ENCODE measurements around the gene GPR61.

GPR61 gene

GRCh38 chr1:109569323-109569722, 29.7 kb downstream of the GPR61 start:
- Histone ChIP-seq H3K4me1 (ENCODE audit: control insufficient read depth, insufficient read depth, low read length) (peaks cover 2% of the 10 kb centered on the region), H3K36me3 (ENCODE audit: control insufficient read depth, insufficient read depth, low read length) (no peaks in the 10 kb centered on the region), H3K4me3 (ENCODE audit: insufficient read depth, low read depth, low read length) (no peak overlapping the region), H3K27ac (ENCODE audit: insufficient read depth, low read depth, low read length, poor library complexity, severe bottlenecking) (no peak overlapping the region), H3K27me3 (ENCODE audit: control insufficient read depth, insufficient read depth, low read length, poor library complexity, severe bottlenecking) (no peaks in the 10 kb centered on the region), H3K9me3 (ENCODE audit: control insufficient read depth, low read length) (no peaks in the 10 kb centered on the region)
- 84 to 91% methylated on average over 1 of the region's 1 CpG for WGBS, 2 experiments

- Histone ChIP-seq H3K27ac (ENCODE audit: insufficient read depth, low read depth, low read length, poor library complexity, severe bottlenecking) (no peak overlapping the region), H3K4me3 (ENCODE audit: insufficient read depth, low read depth, low read length) (no peak overlapping the region), H3K9me3 (ENCODE audit: control insufficient read depth, low read length) (no peaks in the 10 kb centered on the region), H3K4me1 (ENCODE audit: control insufficient read depth, insufficient read depth, low read length) (no peaks in the 10 kb centered on the region), H3K36me3 (ENCODE audit: control insufficient read depth, insufficient read depth, low read length) (no peaks in the 10 kb centered on the region), H3K27me3 (ENCODE audit: control insufficient read depth, insufficient read depth, low read length, poor library complexity, severe bottlenecking) (no peaks in the 10 kb centered on the region)
- 87 to 88% methylated on average over 3 of the region's 3 CpGs for WGBS, 2 experiments
These were observed 30.7 kb downstream of the GPR61 start for GRCh38 chr1:109570414-109570813.

GRCh38 chr1:109573785-109574184, 34.1 kb downstream of the GPR61 start:
- H3K9me3 ChIP-seq (ENCODE audit: control insufficient read depth, low read length): no peaks in the 10 kb centered on the region
- no peak overlapping the region for H3K4me3 ChIP-seq (ENCODE audit: insufficient read depth, low read depth, low read length)
- 86 to 100% methylated on average over 2 of the region's 2 CpGs for WGBS, 2 experiments
- H3K27ac ChIP-seq (ENCODE audit: insufficient read depth, low read depth, low read length, poor library complexity, severe bottlenecking): no peak overlapping the region
- no peaks in the 10 kb centered on the region for H3K4me1 ChIP-seq (ENCODE audit: control insufficient read depth, insufficient read depth, low read length)
- H3K36me3 ChIP-seq (ENCODE audit: control insufficient read depth, insufficient read depth, low read length): no peaks in the 10 kb centered on the region
- H3K27me3 ChIP-seq (ENCODE audit: control insufficient read depth, insufficient read depth, low read length, poor library complexity, severe bottlenecking): no peaks in the 10 kb centered on the region

- Histone ChIP-seq H3K36me3 (ENCODE audit: control insufficient read depth, insufficient read depth, low read length) (peaks cover 20% of the 10 kb centered on the region), H3K4me1 (ENCODE audit: control insufficient read depth, insufficient read depth, low read length) (no peaks in the 10 kb centered on the region), H3K27ac (ENCODE audit: insufficient read depth, low read depth, low read length, poor library complexity, severe bottlenecking) (no peak overlapping the region), H3K4me3 (ENCODE audit: insufficient read depth, low read depth, low read length) (no peak overlapping the region), H3K9me3 (ENCODE audit: control insufficient read depth, low read length) (no peaks in the 10 kb centered on the region), H3K27me3 (ENCODE audit: control insufficient read depth, insufficient read depth, low read length, poor library complexity, severe bottlenecking) (no peaks in the 10 kb centered on the region)
- 96 to 100% methylated on average over 3 of the region's 3 CpGs for WGBS, 2 experiments
These were observed 39.3 kb downstream of the GPR61 start for GRCh38 chr1:109578947-109579443.

- WGBS, 2 experiments: 95 to 100% methylated on average over 1 of the region's 1 CpG
These were observed 39.8 kb downstream of the GPR61 start for GRCh38 chr1:109579491-109579890.

GRCh38 chr1:109582021-109582420, 42.3 kb downstream of the GPR61 start:
- H3K4me3 ChIP-seq (ENCODE audit: insufficient read depth, low read depth, low read length): no peak overlapping the region
- 95 to 98% methylated on average over 2 of the region's 2 CpGs for WGBS, 2 experiments
- H3K9me3 ChIP-seq (ENCODE audit: control insufficient read depth, low read length): no peaks in the 10 kb centered on the region
- H3K27me3 ChIP-seq (ENCODE audit: control insufficient read depth, insufficient read depth, low read length, poor library complexity, severe bottlenecking): no peaks in the 10 kb centered on the region
- H3K4me1 ChIP-seq (ENCODE audit: control insufficient read depth, insufficient read depth, low read length): no peaks in the 10 kb centered on the region
- no peak overlapping the region for H3K27ac ChIP-seq (ENCODE audit: insufficient read depth, low read depth, low read length, poor library complexity, severe bottlenecking)
- H3K36me3 ChIP-seq (ENCODE audit: control insufficient read depth, insufficient read depth, low read length): peaks cover 39% of the 10 kb centered on the region

More at GRCh38 chr1:109579491-109579890, 39.8 kb downstream of the GPR61 start:
- H3K27ac ChIP-seq (ENCODE audit: insufficient read depth, low read depth, low read length, poor library complexity, severe bottlenecking): no peak overlapping the region
- H3K4me3 ChIP-seq (ENCODE audit: insufficient read depth, low read depth, low read length): no peak overlapping the region
- H3K4me1 ChIP-seq (ENCODE audit: control insufficient read depth, insufficient read depth, low read length): no peaks in the 10 kb centered on the region
- no peaks in the 10 kb centered on the region for H3K27me3 ChIP-seq (ENCODE audit: control insufficient read depth, insufficient read depth, low read length, poor library complexity, severe bottlenecking)
- H3K9me3 ChIP-seq (ENCODE audit: control insufficient read depth, low read length): no peaks in the 10 kb centered on the region
- peaks cover 22% of the 10 kb centered on the region for H3K36me3 ChIP-seq (ENCODE audit: control insufficient read depth, insufficient read depth, low read length)

GRCh38 chr1:109584766-109585165, 45.1 kb downstream of the GPR61 start:
- Histone ChIP-seq H3K4me1 (ENCODE audit: control insufficient read depth, insufficient read depth, low read length) (no peaks in the 10 kb centered on the region), H3K27ac (ENCODE audit: insufficient read depth, low read depth, low read length, poor library complexity, severe bottlenecking) (no peak overlapping the region), H3K4me3 (ENCODE audit: insufficient read depth, low read depth, low read length) (no peak overlapping the region), H3K9me3 (ENCODE audit: control insufficient read depth, low read length) (no peaks in the 10 kb centered on the region), H3K36me3 (ENCODE audit: control insufficient read depth, insufficient read depth, low read length) (peaks cover 43% of the 10 kb centered on the region), H3K27me3 (ENCODE audit: control insufficient read depth, insufficient read depth, low read length, poor library complexity, severe bottlenecking) (no peaks in the 10 kb centered on the region)
- 95 to 100% methylated on average over 1 of the region's 1 CpG for WGBS, 2 experiments

GRCh38 chr1:109586055-109586454, 46.4 kb downstream of the GPR61 start:
- Histone ChIP-seq H3K9me3 (ENCODE audit: control insufficient read depth, low read length) (no peaks in the 10 kb centered on the region), H3K36me3 (ENCODE audit: control insufficient read depth, insufficient read depth, low read length) (peaks cover 38% of the 10 kb centered on the region), H3K4me1 (ENCODE audit: control insufficient read depth, insufficient read depth, low read length) (no peaks in the 10 kb centered on the region), H3K27ac (ENCODE audit: insufficient read depth, low read depth, low read length, poor library complexity, severe bottlenecking) (no peak overlapping the region), H3K27me3 (ENCODE audit: control insufficient read depth, insufficient read depth, low read length, poor library complexity, severe bottlenecking) (no peaks in the 10 kb centered on the region), H3K4me3 (ENCODE audit: insufficient read depth, low read depth, low read length) (no peak overlapping the region)
- 91 to 96% methylated on average over 2 to 3 of the region's 3 CpGs for WGBS, 2 experiments

GRCh38 chr1:109589177-109589576, 49.5 kb downstream of the GPR61 start:
- Histone ChIP-seq H3K4me1 (ENCODE audit: control insufficient read depth, insufficient read depth, low read length) (no peaks in the 10 kb centered on the region), H3K27me3 (ENCODE audit: control insufficient read depth, insufficient read depth, low read length, poor library complexity, severe bottlenecking) (no peaks in the 10 kb centered on the region), H3K4me3 (ENCODE audit: insufficient read depth, low read depth, low read length) (no peak overlapping the region), H3K36me3 (ENCODE audit: control insufficient read depth, insufficient read depth, low read length) (peaks cover 46% of the 10 kb centered on the region), H3K27ac (ENCODE audit: insufficient read depth, low read depth, low read length, poor library complexity, severe bottlenecking) (no peak overlapping the region), H3K9me3 (ENCODE audit: control insufficient read depth, low read length) (no peaks in the 10 kb centered on the region)
- 93 to 95% methylated on average over 3 of the region's 3 CpGs for WGBS, 2 experiments

GRCh38 chr1:109589679-109590078, 50.0 kb downstream of the GPR61 start:
- H3K4me3 ChIP-seq (ENCODE audit: insufficient read depth, low read depth, low read length): no peak overlapping the region
- no peak overlapping the region for H3K27ac ChIP-seq (ENCODE audit: insufficient read depth, low read depth, low read length, poor library complexity, severe bottlenecking)
- H3K9me3 ChIP-seq (ENCODE audit: control insufficient read depth, low read length): no peaks in the 10 kb centered on the region
- H3K27me3 ChIP-seq (ENCODE audit: control insufficient read depth, insufficient read depth, low read length, poor library complexity, severe bottlenecking): no peaks in the 10 kb centered on the region
- H3K4me1 ChIP-seq (ENCODE audit: control insufficient read depth, insufficient read depth, low read length): no peaks in the 10 kb centered on the region
- peaks cover 42% of the 10 kb centered on the region for H3K36me3 ChIP-seq (ENCODE audit: control insufficient read depth, insufficient read depth, low read length)

GRCh38 chr1:109592916-109593315, 53.2 kb downstream of the GPR61 start:
- peaks cover 18% of the 10 kb centered on the region for H3K36me3 ChIP-seq (ENCODE audit: control insufficient read depth, insufficient read depth, low read length)

More at GRCh38 chr1:109592916-109593315, 53.2 kb downstream of the GPR61 start:
- H3K27me3 ChIP-seq (ENCODE audit: control insufficient read depth, insufficient read depth, low read length, poor library complexity, severe bottlenecking): no peaks in the 10 kb centered on the region
- H3K27ac ChIP-seq (ENCODE audit: insufficient read depth, low read depth, low read length, poor library complexity, severe bottlenecking): no peak overlapping the region
- H3K9me3 ChIP-seq (ENCODE audit: control insufficient read depth, low read length): no peaks in the 10 kb centered on the region
- H3K4me3 ChIP-seq (ENCODE audit: insufficient read depth, low read depth, low read length): no peak overlapping the region
- H3K4me1 ChIP-seq (ENCODE audit: control insufficient read depth, insufficient read depth, low read length): no peaks in the 10 kb centered on the region
